Vagina (tissue), 2 donors: ENCODE results near the gene BUB3. TPM values are rescaled to one million over a fixed set of nuclear protein-coding genes. Genes with fewer than 3 reads are reported as not detected.

Source experiments
- DNase-seq, 2 donors: peaks; one replicate each; pipeline ENCODE4 v3.0.0-alpha.2; 2017; ENCODE audit errors: extremely low spot score in 2 of 2
- H3K27ac ChIP-seq: fragments of 200-600 bp; sonication (generic); one replicate; pipeline ENCODE4 v1.5.1; 2019
- H3K27me3 ChIP-seq: fragments of 200-600 bp; sonication (generic); one replicate; pipeline ENCODE4 v1.5.1; 2019
- H3K36me3 ChIP-seq, 2 donors: fragments of 200-600 bp; sonication (generic); one replicate each; pipeline ENCODE4 v1.5.1; 2017 to 2019
- H3K4me1 ChIP-seq: fragments of 200-600 bp; sonication (generic); one replicate; pipeline ENCODE4 v1.5.1; 2019
- H3K4me3 ChIP-seq, 2 donors: fragments of 200-600 bp; sonication (generic); 1 replicate in 1 of 2; 2 replicates in 1 of 2; pipeline ENCODE4 v1.5.1; 2016 to 2019
- H3K9me3 ChIP-seq: fragments of 200-600 bp; sonication (generic); one replicate; pipeline ENCODE4 v1.5.1; 2019
- CTCF ChIP-seq, 3 experiments: fragments of 450-650 bp in 2 of 3; fragments of 200-600 bp in 1 of 3; sonication (generic) in 1 of 3; IDR thresholded peaks; one replicate each; pipeline ENCODE4 v1.5.1; 2017 to 2019; ENCODE audit warnings: antibody characterized with exemption in 3 of 3, mild to moderate bottlenecking in 2 of 3, moderate library complexity in 2 of 3
- POLR2A ChIP-seq, 2 donors: fragments of 450-650 bp; IDR thresholded peaks; one replicate each; pipeline ENCODE4 v1.6.1; 2017; ENCODE audit warnings: antibody characterized with exemption in 2 of 2, mild to moderate bottlenecking in 2 of 2, moderate library complexity in 2 of 2
- POLR2AphosphoS5 ChIP-seq, 2 donors: sonication (generic); formaldehyde crosslinking; IDR thresholded peaks; one replicate each; pipeline ENCODE4 v1.9.0; 2017; ENCODE audit warnings: antibody characterized with exemption in 2 of 2, mild to moderate bottlenecking in 2 of 2, low read depth in 1 of 2; ENCODE audit not compliant: insufficient read depth in 1 of 2
- intact Hi-C: fragments of 100-400 bp; cut with DNase I; formaldehyde crosslinking; loops from one replicate; pipeline ENCODE4 v1.15.1; 2023
- total RNA-seq: library from RNA; depleted of rRNA; stranded (reverse); fragments of >200 nt; gene quantifications from one replicate; pipeline ENCODE4 v1.2.3, GENCODE V29; 2016

Gene BUB3
- total RNA-seq, 1 donor from 2014 or later: 128 TPM

- no peak for DNase-seq
- Histone ChIP-seq H3K9me3 (no peaks in the 10 kb centered on the region), H3K4me1 (peaks cover 13% of the 10 kb centered on the region), H3K4me3 (no peak overlapping the region), H3K36me3 (no peaks in the 10 kb centered on the region), H3K27ac (no peak overlapping the region), H3K27me3 (peaks cover 33% of the 10 kb centered on the region)
- no peak for TF ChIP-seq POLR2AphosphoS5 (IDR thresholded peaks at IDR 0.05; ENCODE audit: insufficient read depth in 1 of 2, low read depth in 1 of 2)
- no peak for TF ChIP-seq POLR2A (IDR thresholded peaks at IDR 0.05)
- TF ChIP-seq CTCF (IDR thresholded peaks at IDR 0.05): no peak
- intact Hi-C loops: no loop called here
Measured at GRCh38 chr10:123142701-123143161, 11.5 kb upstream of the BUB3 start.

- intact Hi-C loops: no loop called here
- no peak for TF ChIP-seq POLR2A (IDR thresholded peaks at IDR 0.05)
- no peak for TF ChIP-seq POLR2AphosphoS5 (IDR thresholded peaks at IDR 0.05; ENCODE audit: insufficient read depth in 1 of 2, low read depth in 1 of 2)
- no peak for TF ChIP-seq CTCF (IDR thresholded peaks at IDR 0.05)
- DNase-seq: no peak
- Histone ChIP-seq H3K9me3 (no peaks in the 10 kb centered on the region), H3K27me3 (peaks cover 37% of the 10 kb centered on the region), H3K4me3 (no peak overlapping the region), H3K36me3 (no peaks in the 10 kb centered on the region), H3K27ac (no peak overlapping the region), H3K4me1 (peaks cover 17% of the 10 kb centered on the region)
Measured at GRCh38 chr10:123143162-123143824, 10.9 kb upstream of the BUB3 start.

- Histone ChIP-seq H3K27me3 (peaks cover 41% of the 10 kb centered on the region), H3K36me3 (no peaks in the 10 kb centered on the region), H3K4me1 (peaks cover 22% of the 10 kb centered on the region), H3K4me3 (no peak overlapping the region), H3K27ac (no peak overlapping the region), H3K9me3 (no peaks in the 10 kb centered on the region)
- no peak for DNase-seq
- intact Hi-C loops: no loop called here
- TF ChIP-seq POLR2AphosphoS5 (IDR thresholded peaks at IDR 0.05; ENCODE audit: insufficient read depth in 1 of 2, low read depth in 1 of 2) (no peak), POLR2A (IDR thresholded peaks at IDR 0.05) (no peak), CTCF (IDR thresholded peaks at IDR 0.05) (no peak)
Measured at GRCh38 chr10:123143825-123144168, 10.4 kb upstream of the BUB3 start.

DNA sequence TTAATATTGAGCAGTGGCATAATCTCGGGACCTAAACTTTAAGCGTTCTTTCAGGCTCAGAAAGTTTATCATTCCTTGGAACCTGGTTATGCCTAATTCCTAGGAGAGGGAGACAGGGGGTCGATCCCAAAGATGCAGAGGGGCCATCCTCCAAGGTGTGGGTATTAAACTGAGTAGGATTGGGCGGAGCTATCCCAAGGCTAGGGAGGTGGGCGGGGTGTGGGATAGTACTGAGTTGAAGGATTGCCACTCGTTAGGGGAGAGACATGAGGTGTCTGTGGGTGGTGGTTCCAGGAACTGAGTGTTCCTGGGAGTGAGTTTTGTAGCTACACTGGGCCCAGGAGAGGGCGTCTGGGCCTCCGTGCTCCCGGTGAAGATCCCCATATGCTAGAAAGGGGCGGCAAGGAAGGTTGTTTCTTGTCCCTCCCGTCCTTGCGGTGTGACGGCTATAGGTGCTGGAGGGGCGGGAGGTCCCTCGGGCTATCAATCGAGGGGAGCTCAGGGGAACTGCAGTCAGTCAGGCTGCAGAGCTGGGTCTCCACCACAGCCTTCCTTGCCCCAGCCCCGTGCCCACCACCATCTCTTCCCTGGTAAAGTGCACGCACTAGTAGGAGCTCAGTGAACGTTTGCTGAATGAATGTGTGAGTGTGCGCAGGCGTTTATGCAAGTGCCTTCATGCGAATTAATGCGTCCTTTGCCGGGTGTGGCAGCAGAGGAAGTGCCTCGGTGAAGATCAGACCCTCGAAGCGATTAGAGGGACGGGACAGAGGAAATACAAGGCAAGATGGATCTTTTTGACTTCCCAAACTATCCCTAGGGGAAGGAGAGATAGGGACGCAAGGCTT is 9.3 kb upstream of the BUB3 start:
- TF ChIP-seq POLR2AphosphoS5 (IDR thresholded peaks at IDR 0.05; ENCODE audit: insufficient read depth in 1 of 2, low read depth in 1 of 2) (no peak), CTCF (IDR thresholded peaks at IDR 0.05) (no peak), POLR2A (IDR thresholded peaks at IDR 0.05) (no peak)
- DNase-seq: no peak
- no peak overlapping the region for H3K27ac ChIP-seq
- H3K27me3 ChIP-seq: peaks cover 48% of the 10 kb centered on the region
- H3K4me3 ChIP-seq: no peak overlapping the region
- H3K9me3 ChIP-seq: no peaks in the 10 kb centered on the region
- intact Hi-C loops: no loop called here
- H3K4me1 ChIP-seq: peaks cover 31% of the 10 kb centered on the region
- no peaks in the 10 kb centered on the region for H3K36me3 ChIP-seq
